ENCODE results near the gene MYO1H.

Gene MYO1H

DNA sequence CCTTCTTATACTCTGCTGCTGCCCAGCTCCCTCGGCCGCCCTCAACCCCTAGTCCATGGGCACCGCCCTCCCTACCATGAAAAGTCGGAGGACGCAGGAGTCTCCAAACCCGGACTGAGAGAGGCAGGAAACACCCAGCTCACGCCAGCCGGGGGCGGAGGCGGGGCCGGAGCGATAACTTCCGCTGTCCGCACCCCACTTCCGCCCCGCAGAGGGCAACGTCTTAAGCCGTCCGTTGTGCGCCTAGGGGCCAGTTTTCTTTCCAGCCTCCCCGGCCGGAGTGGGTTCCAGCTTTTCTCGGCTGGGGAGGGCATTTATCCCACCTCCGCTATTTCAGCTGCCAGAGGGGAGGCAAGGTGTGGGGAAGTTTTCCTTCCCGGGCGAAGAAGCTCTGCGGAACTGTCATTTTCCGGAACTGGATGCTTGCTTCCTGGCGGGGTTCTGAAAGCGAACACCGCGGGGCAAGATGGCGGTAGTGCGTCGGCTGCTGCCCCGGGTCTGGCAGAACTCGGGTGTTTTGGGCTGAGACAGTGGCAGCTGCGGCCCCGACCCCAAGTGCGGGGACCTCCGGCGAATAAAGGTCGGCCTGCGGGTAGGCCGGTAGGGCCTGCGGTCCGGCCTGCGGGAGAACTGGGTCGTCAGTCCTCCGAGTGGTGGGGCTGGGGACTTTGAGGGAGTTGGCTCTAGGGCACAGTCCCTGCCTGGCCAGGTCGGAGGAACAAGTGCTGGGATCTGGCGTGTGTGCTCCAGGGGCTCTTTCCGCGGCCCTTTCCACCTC lies 129.7 kb downstream of the MYO1H start, which contains the start of the genes KCTD10 and UBE3B (continued):
- TF ChIP-seq, protein P1, sequence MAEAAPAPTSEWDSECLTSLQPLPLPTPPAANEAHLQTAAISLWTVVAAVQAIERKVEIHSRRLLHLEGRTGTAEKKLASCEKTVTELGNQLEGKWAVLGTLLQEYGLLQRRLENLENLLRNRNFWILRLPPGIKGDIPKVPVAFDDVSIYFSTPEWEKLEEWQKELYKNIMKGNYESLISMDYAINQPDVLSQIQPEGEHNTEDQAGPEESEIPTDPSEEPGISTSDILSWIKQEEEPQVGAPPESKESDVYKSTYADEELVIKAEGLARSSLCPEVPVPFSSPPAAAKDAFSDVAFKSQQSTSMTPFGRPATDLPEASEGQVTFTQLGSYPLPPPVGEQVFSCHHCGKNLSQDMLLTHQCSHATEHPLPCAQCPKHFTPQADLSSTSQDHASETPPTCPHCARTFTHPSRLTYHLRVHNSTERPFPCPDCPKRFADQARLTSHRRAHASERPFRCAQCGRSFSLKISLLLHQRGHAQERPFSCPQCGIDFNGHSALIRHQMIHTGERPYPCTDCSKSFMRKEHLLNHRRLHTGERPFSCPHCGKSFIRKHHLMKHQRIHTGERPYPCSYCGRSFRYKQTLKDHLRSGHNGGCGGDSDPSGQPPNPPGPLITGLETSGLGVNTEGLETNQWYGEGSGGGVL (tag by site-specific recombination; IDR thresholded peaks at IDR 0.05), result peak; percentile 40; the same call in 1 of the 2 replicates
- TF ChIP-seq, protein P2, sequence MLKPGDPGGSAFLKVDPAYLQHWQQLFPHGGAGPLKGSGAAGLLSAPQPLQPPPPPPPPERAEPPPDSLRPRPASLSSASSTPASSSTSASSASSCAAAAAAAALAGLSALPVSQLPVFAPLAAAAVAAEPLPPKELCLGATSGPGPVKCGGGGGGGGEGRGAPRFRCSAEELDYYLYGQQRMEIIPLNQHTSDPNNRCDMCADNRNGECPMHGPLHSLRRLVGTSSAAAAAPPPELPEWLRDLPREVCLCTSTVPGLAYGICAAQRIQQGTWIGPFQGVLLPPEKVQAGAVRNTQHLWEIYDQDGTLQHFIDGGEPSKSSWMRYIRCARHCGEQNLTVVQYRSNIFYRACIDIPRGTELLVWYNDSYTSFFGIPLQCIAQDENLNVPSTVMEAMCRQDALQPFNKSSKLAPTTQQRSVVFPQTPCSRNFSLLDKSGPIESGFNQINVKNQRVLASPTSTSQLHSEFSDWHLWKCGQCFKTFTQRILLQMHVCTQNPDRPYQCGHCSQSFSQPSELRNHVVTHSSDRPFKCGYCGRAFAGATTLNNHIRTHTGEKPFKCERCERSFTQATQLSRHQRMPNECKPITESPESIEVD (tag by site-specific recombination; IDR thresholded peaks at IDR 0.05), result no peak
- TF ChIP-seq ZNF776 (tag by site-specific recombination; IDR thresholded peaks at IDR 0.05; ENCODE audit: borderline replicate concordance), result no peak
- peak; percentile 35 for TF ChIP-seq ZBTB26 (tag by site-specific recombination; optimal IDR thresholded peaks at IDR 0.05)
- TF ChIP-seq ZNF335 (tag by site-specific recombination; conservative IDR thresholded peaks at IDR 0.05), result peak; percentile 83
- TF ChIP-seq ZNF10 (tag by site-specific recombination; IDR thresholded peaks at IDR 0.05), result no peak
- no peak; the same call in 1 of the 2 replicates for TF ChIP-seq GFI1B (tag by site-specific recombination; IDR thresholded peaks at IDR 0.05)
- TF ChIP-seq ZNF169 (tag by site-specific recombination; IDR thresholded peaks at IDR 0.05), result no peak
- 0 out of 2 replicates have a peak, but pooled peaks have one; percentile 83 for TF ChIP-seq ZFP41 (tag by site-specific recombination; IDR thresholded peaks at IDR 0.05; ENCODE audit: borderline replicate concordance)
- no peak for TF ChIP-seq ZNF48 (tag by site-specific recombination; IDR thresholded peaks at IDR 0.05)
- peak; percentile 49; the same call in 1 of the 2 replicates for TF ChIP-seq WT1 (tag by site-specific recombination; IDR thresholded peaks at IDR 0.05)
- TF ChIP-seq BCL11A (tag by site-specific recombination; IDR thresholded peaks at IDR 0.05; ENCODE audit: low read depth), result no peak
- TF ChIP-seq ZFHX2 (tag by site-specific recombination; conservative IDR thresholded peaks at IDR 0.05), result peak; percentile 76
- 0 out of 2 replicates have a peak, but pooled peaks have one; percentile 28 for TF ChIP-seq HOXD13 (CRISPR knock-in tag; IDR thresholded peaks at IDR 0.05; ENCODE audit: borderline replicate concordance)
- TF ChIP-seq ZNF292 (tag by site-specific recombination; IDR thresholded peaks at IDR 0.05; ENCODE audit: borderline replicate concordance, low read depth), result no peak
- TF ChIP-seq ZNF174 (tag by site-specific recombination; IDR thresholded peaks at IDR 0.05), result no peak
- peak; percentile 75; the same call in 1 of the 2 replicates for TF ChIP-seq ZNF610 (tag by site-specific recombination; IDR thresholded peaks at IDR 0.05; ENCODE audit: borderline replicate concordance)
- TF ChIP-seq REPIN1 (tag by site-specific recombination; IDR thresholded peaks at IDR 0.05; ENCODE audit: low read depth), result peak; percentile 98
- peak; percentile 59; the same call in 1 of the 2 replicates for TF ChIP-seq ZBTB8A (tag by site-specific recombination; IDR thresholded peaks at IDR 0.05)
- peak; percentile 83 for TF ChIP-seq OVOL3 (tag by site-specific recombination; IDR thresholded peaks at IDR 0.05)
- TF ChIP-seq ZNF19 (tag by site-specific recombination; IDR thresholded peaks at IDR 0.05; ENCODE audit: low read depth), result no peak
- no peak for TF ChIP-seq MZF1 (tag by site-specific recombination; IDR thresholded peaks at IDR 0.05; ENCODE audit: borderline replicate concordance)
- TF ChIP-seq, protein P3, sequence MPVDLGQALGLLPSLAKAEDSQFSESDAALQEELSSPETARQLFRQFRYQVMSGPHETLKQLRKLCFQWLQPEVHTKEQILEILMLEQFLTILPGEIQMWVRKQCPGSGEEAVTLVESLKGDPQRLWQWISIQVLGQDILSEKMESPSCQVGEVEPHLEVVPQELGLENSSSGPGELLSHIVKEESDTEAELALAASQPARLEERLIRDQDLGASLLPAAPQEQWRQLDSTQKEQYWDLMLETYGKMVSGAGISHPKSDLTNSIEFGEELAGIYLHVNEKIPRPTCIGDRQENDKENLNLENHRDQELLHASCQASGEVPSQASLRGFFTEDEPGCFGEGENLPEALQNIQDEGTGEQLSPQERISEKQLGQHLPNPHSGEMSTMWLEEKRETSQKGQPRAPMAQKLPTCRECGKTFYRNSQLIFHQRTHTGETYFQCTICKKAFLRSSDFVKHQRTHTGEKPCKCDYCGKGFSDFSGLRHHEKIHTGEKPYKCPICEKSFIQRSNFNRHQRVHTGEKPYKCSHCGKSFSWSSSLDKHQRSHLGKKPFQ (tag by site-specific recombination; IDR thresholded peaks at IDR 0.05), result peak; percentile 39; the same call in 1 of the 2 replicates
